A673 (cell line): ENCODE results near the gene SP140L. TPM values are rescaled to one million over a fixed set of nuclear protein-coding genes. Genes with fewer than 3 reads are reported as not detected.

ENCODE experiments used
- BruUV-seq: library from RNA; stranded (reverse); fragments of 400-500 nt; replicated peaks from 2 replicates; lab custom pipeline; 2021; lab: Mats Ljungman, UMichigan
- CTCF ChIA-PET: fragments of 300-600 bp; sonication (Branson Sonifier 250); formaldehyde crosslinking; loops from one replicate; lab custom pipeline; 2022; ENCODE audit warnings: antibody characterized with exemption; lab: Charles Lee
- POLR2A ChIA-PET: fragments of 300-600 bp; sonication (Branson Sonifier 250); formaldehyde crosslinking; loops from one replicate; lab custom pipeline; 2022; ENCODE audit warnings: antibody characterized with exemption; ENCODE audit not compliant: low non-redundant PET; lab: Charles Lee
- DNase-seq: peaks from one replicate; pipeline ENCODE4 v3.0.0-alpha.2; 2015; ENCODE audit warnings: low spot score
- H3K27ac ChIP-seq: fragments of 200-600 bp; sonication (generic); 2 replicates; pipeline ENCODE4 v1.5.1; 2016; ENCODE audit warnings: mixed run types, low read depth, mild to moderate bottlenecking, mixed read lengths, antibody characterized with exemption, low read length; ENCODE audit not compliant: poor library complexity, severe bottlenecking
- H3K27me3 ChIP-seq: fragments of 200-600 bp; sonication (generic); replicated peaks from 2 replicates; pipeline ENCODE4 v1.6.1; 2017; ENCODE audit warnings: mixed run types, low read depth, mild to moderate bottlenecking, mixed read lengths, antibody characterized with exemption, low read length; ENCODE audit not compliant: insufficient read depth, poor library complexity
- H3K36me3 ChIP-seq: fragments of 200-600 bp; sonication (generic); 2 replicates; pipeline ENCODE4 v1.6.1; 2016; ENCODE audit warnings: mixed run types, mild to moderate bottlenecking, mixed read lengths, antibody characterized with exemption, low read length; ENCODE audit not compliant: insufficient read depth, poor library complexity, severe bottlenecking
- H3K4me1 ChIP-seq: fragments of 200-600 bp; sonication (generic); 2 replicates; pipeline ENCODE4 v1.6.1; 2017; ENCODE audit warnings: mixed run types, mild to moderate bottlenecking, mixed read lengths, antibody characterized with exemption, low read length; ENCODE audit not compliant: insufficient read depth, poor library complexity, severe bottlenecking
- H3K4me3 ChIP-seq: fragments of 200-600 bp; sonication (generic); 2 replicates; pipeline ENCODE4 v1.5.1; 2016; ENCODE audit warnings: low read depth, mixed run types, mild to moderate bottlenecking, mixed read lengths, low read length; ENCODE audit not compliant: poor library complexity, severe bottlenecking
- H3K9me3 ChIP-seq: fragments of 200-600 bp; sonication (generic); 2 replicates; pipeline ENCODE4 v1.6.1; 2016; ENCODE audit warnings: mixed run types, low read depth, mild to moderate bottlenecking, mixed read lengths, antibody characterized with exemption, low read length; ENCODE audit not compliant: poor library complexity, severe bottlenecking
- CTCF ChIP-seq: fragments of 300-800, 200-600 bp; sonication (generic); conservative IDR thresholded peaks from 2 replicates; pipeline ENCODE4 v1.5.1; 2017; ENCODE audit warnings: low read depth, mild to moderate bottlenecking, antibody characterized with exemption, low read length, moderate library complexity, mixed read lengths
- EZH2 ChIP-seq: fragments of 200-600 bp; sonication (generic); IDR thresholded peaks from 2 replicates; pipeline ENCODE4 v1.6.1; 2017; ENCODE audit warnings: borderline replicate concordance, low read depth, mild to moderate bottlenecking, mixed read lengths, antibody characterized with exemption, low read length; ENCODE audit not compliant: poor library complexity, severe bottlenecking
- intact Hi-C: fragments of 100-400 bp; cut with micrococcal nuclease; formaldehyde crosslinking; loops from one replicate; pipeline ENCODE4 v1.10.0; 2022; ENCODE audit not compliant: unreplicated experiment
- total RNA-seq: library from RNA; stranded (reverse); gene quantifications from 2 replicates; pipeline ENCODE4 v1.2.3, GENCODE V29; 2021

Gene SP140L
- total RNA-seq, 1 experiment from 2014 or later, result 0.37 TPM

GRCh38 chr2:230422149-230422548, 95.2 kb downstream of the SP140L start:
- H3K9me3 ChIP-seq, result no peaks in the 10 kb centered on the region
- no peak overlapping the region for H3K4me3 ChIP-seq
- no TSS peak for BruUV-seq
- TF ChIP-seq CTCF (no peak), EZH2 (no peak)
- DNase-seq, result no peak
- H3K4me1 ChIP-seq, result no peaks in the 10 kb centered on the region
- ChIA-PET CTCF (interaction anchor here (0.6 kb wide), 1 partner anchor 262 kb away, joined by 6 read pairs; no protein-coding TSS in a partner anchor), POLR2A (no interaction called here)
- H3K27me3 ChIP-seq, result peaks cover 5% of the 10 kb centered on the region
- intact Hi-C loops, result no loop called here
- H3K27ac ChIP-seq, result no peak overlapping the region
- no peaks in the 10 kb centered on the region for H3K36me3 ChIP-seq

DNA sequence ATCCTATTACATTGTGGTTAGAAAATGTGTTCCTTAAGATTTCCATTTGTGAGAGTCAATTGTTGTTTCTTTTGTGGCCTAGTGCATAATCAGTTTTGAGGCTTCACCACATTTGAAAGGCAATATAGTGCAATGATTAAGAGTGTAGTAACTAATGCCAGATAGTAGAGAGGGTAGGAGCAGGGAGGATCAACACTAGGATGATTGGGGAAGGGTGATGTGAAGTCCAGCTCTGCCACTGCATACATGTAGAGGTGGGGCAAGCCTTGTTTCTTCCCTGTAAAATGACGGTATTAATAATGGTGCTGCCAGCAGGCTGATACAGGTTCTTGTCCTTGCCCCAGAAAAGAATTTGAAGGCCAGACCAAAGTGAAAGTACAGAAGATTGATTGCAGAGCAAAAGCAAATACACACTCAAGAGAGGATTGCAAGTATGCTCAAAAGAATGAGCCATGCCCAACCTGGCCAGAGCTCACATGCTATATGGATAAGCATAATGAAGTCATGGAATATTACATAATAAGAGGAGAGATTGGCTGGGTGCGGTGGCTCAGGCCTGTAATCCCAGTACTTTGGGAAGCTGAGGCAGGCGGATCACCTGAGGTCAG, 97.0 kb downstream of the SP140L start:
- ChIA-PET POLR2A (no interaction called here), CTCF (no interaction called here)
- no TSS peak for BruUV-seq
- Histone ChIP-seq H3K4me1 (no peaks in the 10 kb centered on the region), H3K27me3 (no peaks in the 10 kb centered on the region), H3K27ac (no peak overlapping the region), H3K9me3 (no peaks in the 10 kb centered on the region), H3K4me3 (no peak overlapping the region), H3K36me3 (no peaks in the 10 kb centered on the region)
- no peak for TF ChIP-seq CTCF
- no peak for TF ChIP-seq EZH2
- DNase-seq, result no peak
- intact Hi-C loops, result no loop called here

- intact Hi-C loops, result no loop called here
- ChIA-PET CTCF (no interaction called here), POLR2A (no interaction called here)
- BruUV-seq, result no TSS peak
- Histone ChIP-seq H3K4me3 (no peak overlapping the region), H3K27me3 (no peaks in the 10 kb centered on the region), H3K4me1 (no peaks in the 10 kb centered on the region), H3K9me3 (peaks cover 7% of the 10 kb centered on the region), H3K27ac (no peak overlapping the region), H3K36me3 (no peaks in the 10 kb centered on the region)
- DNase-seq, result no peak
- TF ChIP-seq CTCF (no peak), EZH2 (no peak)
Measured at GRCh38 chr2:230425377-230425776, 98.4 kb downstream of the SP140L start.
